Trophoblast cell (in vitro differentiated cells and primary cell): ENCODE results near the gene POLR2F.
A peak's percentile ranks its signal among the peaks of the same experiment; 100 is the strongest.

Experiments used
- DNase-seq, 2 donors: peaks; one replicate each; pipeline ENCODE4 v3.0.0-alpha.2; 2016
- H2AFZ ChIP-seq: 2 replicates; pipeline ENCODE4 v1.6.1; 2013; ENCODE audit warnings: low read length, moderate library complexity, mild to moderate bottlenecking; ENCODE audit not compliant: insufficient read depth, poor library complexity
- H2AK5ac ChIP-seq: 2 replicates; pipeline ENCODE4 v1.6.1; 2013; ENCODE audit warnings: mild to moderate bottlenecking, low read length
- H2BK120ac ChIP-seq: 2 replicates; pipeline ENCODE4 v1.6.1; 2013; ENCODE audit warnings: low read length, mild to moderate bottlenecking, moderate library complexity; ENCODE audit not compliant: insufficient read depth, poor library complexity
- H2BK12ac ChIP-seq: 2 replicates; pipeline ENCODE4 v1.6.1; 2013; ENCODE audit warnings: mild to moderate bottlenecking, low read length, moderate library complexity
- H2BK5ac ChIP-seq: 2 replicates; pipeline ENCODE4 v1.6.1; 2013; ENCODE audit warnings: low read length, low read depth, moderate library complexity, mild to moderate bottlenecking; ENCODE audit not compliant: poor library complexity
- H3K14ac ChIP-seq: 2 replicates; pipeline ENCODE4 v1.6.1; 2013; ENCODE audit warnings: mild to moderate bottlenecking, low read length
- H3K18ac ChIP-seq: 2 replicates; pipeline ENCODE4 v1.6.1; 2013; ENCODE audit warnings: mild to moderate bottlenecking, low read length
- H3K23ac ChIP-seq: 2 replicates; pipeline ENCODE4 v1.6.1; 2013; ENCODE audit warnings: low read length
- H3K27ac ChIP-seq: 2 replicates; pipeline ENCODE4 v1.5.1; 2013; ENCODE audit warnings: low read depth, mild to moderate bottlenecking, inconsistent platforms, low read length, moderate library complexity
- H3K27me3 ChIP-seq: 2 replicates; pipeline ENCODE4 v1.6.1; 2013; ENCODE audit warnings: inconsistent platforms, mild to moderate bottlenecking, low read length, moderate library complexity; ENCODE audit not compliant: insufficient read depth
- H3K36me3 ChIP-seq, 2 experiments: 1 replicate in 1 of 2; 2 replicates in 1 of 2; pipeline ENCODE4 v1.6.1; 2013; ENCODE audit warnings: low read length in 2 of 2, mild to moderate bottlenecking in 2 of 2, moderate library complexity in 1 of 2; ENCODE audit not compliant: insufficient read depth in 2 of 2, control insufficient read depth in 1 of 2
- H3K4ac ChIP-seq: 2 replicates; pipeline ENCODE4 v1.6.1; 2013; ENCODE audit warnings: low read depth, mild to moderate bottlenecking, low read length, moderate library complexity
- H3K4me1 ChIP-seq, 2 experiments: 1 replicate in 1 of 2; 2 replicates in 1 of 2; pipeline ENCODE4 v1.6.1; 2013; ENCODE audit warnings: low read length in 2 of 2, mild to moderate bottlenecking in 2 of 2, moderate library complexity in 1 of 2; ENCODE audit not compliant: insufficient read depth in 2 of 2, control insufficient read depth in 1 of 2
- H3K4me2 ChIP-seq: 2 replicates; pipeline ENCODE4 v1.6.1; 2013; ENCODE audit warnings: inconsistent platforms, mild to moderate bottlenecking, low read length, moderate library complexity
- H3K4me3 ChIP-seq: 2 replicates; pipeline ENCODE4 v1.5.1; 2013; ENCODE audit warnings: mild to moderate bottlenecking, low read depth, low read length, inconsistent platforms
- H3K79me1 ChIP-seq: one replicate; pipeline ENCODE4 v1.6.1; 2013; ENCODE audit warnings: low read length
- H3K79me2 ChIP-seq: 2 replicates; pipeline ENCODE4 v1.6.1; 2013; ENCODE audit warnings: low read length, mild to moderate bottlenecking; ENCODE audit not compliant: control insufficient read depth, insufficient read depth, poor library complexity
- H3K9ac ChIP-seq: 2 replicates; pipeline ENCODE4 v1.6.1; 2013; ENCODE audit warnings: mild to moderate bottlenecking, low read length
- H3K9me3 ChIP-seq: 2 replicates; pipeline ENCODE4 v1.6.1; 2013; ENCODE audit warnings: low read depth, mild to moderate bottlenecking, control low read depth, inconsistent platforms, low read length; ENCODE audit not compliant: insufficient read depth
- H4K12ac ChIP-seq: 2 replicates; pipeline ENCODE4 v1.6.1; 2013; ENCODE audit warnings: low read depth, mild to moderate bottlenecking, low read length, moderate library complexity
- H4K8ac ChIP-seq: 2 replicates; pipeline ENCODE4 v1.6.1; 2013; ENCODE audit warnings: low read depth, mild to moderate bottlenecking, low read length, moderate library complexity
- H4K91ac ChIP-seq: one replicate; pipeline ENCODE4 v1.6.1; 2013; ENCODE audit warnings: low read depth, mild to moderate bottlenecking, low read length, moderate library complexity
- WGBS: extraction: QIAGEN DNeasy Blood & Tissue Kit; methylation state at CpG from one replicate; pipeline ENCODE4 v1.1.7; 2013; ENCODE audit warnings: missing lambda C conversion rate; ENCODE audit not compliant: insufficient read length, insufficient coverage; ENCODE audit errors: extremely low coverage; 5-methylcytosine and 5-hydroxymethylcytosine counted together

POLR2F gene

GRCh38 chr22:38012604-38013072 is 59.1 kb downstream of the POLR2F start:
- no CpG with 5 or more reads among the region's 7 CpGs for WGBS
- Histone ChIP-seq H4K91ac (no peak overlapping the region), H2BK12ac (no peak overlapping the region), H4K12ac (no peak overlapping the region), H3K4ac (no peak overlapping the region), H3K14ac (no peak overlapping the region), H2BK120ac (no peak overlapping the region), H3K23ac (no peak overlapping the region), H3K4me1 (peaks cover 3 to 5% of the 10 kb centered on the region in 2 experiments), H3K27ac (no peak overlapping the region), H4K8ac (no peak overlapping the region), H2AFZ (no peak overlapping the region), H3K9me3 (no peaks in the 10 kb centered on the region), H3K18ac (no peak overlapping the region), H3K36me3 (no peaks in the 10 kb centered on the region), H2BK5ac (no peak overlapping the region), H3K27me3 (no peaks in the 10 kb centered on the region), H2AK5ac (no peak overlapping the region), H3K79me1 (no peaks in the 10 kb centered on the region), H3K79me2 (no peaks in the 10 kb centered on the region), H3K4me2 (no peak overlapping the region), H3K4me3 (no peak overlapping the region), H3K9ac (no peak overlapping the region)
- DNase-seq: no peak

- Histone ChIP-seq H3K79me2 (no peaks in the 10 kb centered on the region), H4K8ac (no peak overlapping the region), H3K18ac (no peak overlapping the region), H3K4me3 (no peak overlapping the region), H4K91ac (no peak overlapping the region), H2BK120ac (no peak overlapping the region), H2AK5ac (no peak overlapping the region), H3K36me3 (no peaks in the 10 kb centered on the region), H4K12ac (no peak overlapping the region), H3K27ac (no peak overlapping the region), H2BK5ac (no peak overlapping the region), H3K79me1 (no peaks in the 10 kb centered on the region), H3K23ac (no peak overlapping the region), H3K14ac (no peak overlapping the region), H3K4me1 (peaks cover 2 to 3% of the 10 kb centered on the region in 2 experiments), H2BK12ac (no peak overlapping the region), H3K27me3 (no peaks in the 10 kb centered on the region), H2AFZ (no peak overlapping the region), H3K9me3 (no peaks in the 10 kb centered on the region), H3K9ac (no peak overlapping the region), H3K4me2 (no peak overlapping the region), H3K4ac (no peak overlapping the region)
- no peak for DNase-seq
- no CpG with 5 or more reads among the region's 1 CpG for WGBS
Measured at GRCh38 chr22:38014083-38014482, 60.6 kb downstream of the POLR2F start.

GRCh38 chr22:38016182-38017151 is 63.0 kb downstream of the POLR2F start:
- H3K4me2 ChIP-seq: no peak overlapping the region
- H3K4me3 ChIP-seq: no peak overlapping the region
- no peak overlapping the region for H3K18ac ChIP-seq
- H3K36me3 ChIP-seq: no peaks in the 10 kb centered on the region
- no peak overlapping the region for H2BK5ac ChIP-seq
- H3K14ac ChIP-seq: no peak overlapping the region
- no peak overlapping the region for H4K12ac ChIP-seq
- H2BK120ac ChIP-seq: no peak overlapping the region
- H4K91ac ChIP-seq: no peak overlapping the region
- no peaks in the 10 kb centered on the region for H3K27me3 ChIP-seq
- H3K23ac ChIP-seq: no peak overlapping the region
- no peak overlapping the region for H3K27ac ChIP-seq
- H3K9me3 ChIP-seq: peaks cover 2% of the 10 kb centered on the region
- H4K8ac ChIP-seq: peak overlapping the region; percentile 34
- no peak overlapping the region for H2AFZ ChIP-seq
- peak in 1 of 2 donors; percentile 39 for DNase-seq
- no peak overlapping the region for H2BK12ac ChIP-seq
- WGBS: no CpG with 5 or more reads among the region's 33 CpGs
- H3K9ac ChIP-seq: no peak overlapping the region
- H3K79me1 ChIP-seq: no peaks in the 10 kb centered on the region
- no peaks in the 10 kb centered on the region for H3K79me2 ChIP-seq
- no peak overlapping the region for H3K4ac ChIP-seq
- H2AK5ac ChIP-seq: no peak overlapping the region
- peaks cover 0 to 3% of the 10 kb centered on the region in 2 experiments for H3K4me1 ChIP-seq

- Histone ChIP-seq H3K14ac (no peak overlapping the region), H2AK5ac (no peak overlapping the region), H4K8ac (no peak overlapping the region), H3K27ac (no peak overlapping the region), H3K9me3 (peaks cover 2% of the 10 kb centered on the region), H3K4me1 (peaks cover 0 to 3% of the 10 kb centered on the region in 2 experiments), H3K4me3 (no peak overlapping the region), H2BK5ac (no peak overlapping the region), H2BK120ac (no peak overlapping the region), H3K4me2 (no peak overlapping the region), H4K12ac (no peak overlapping the region), H4K91ac (no peak overlapping the region), H3K36me3 (no peaks in the 10 kb centered on the region), H2BK12ac (no peak overlapping the region), H3K79me2 (no peaks in the 10 kb centered on the region), H3K18ac (no peak overlapping the region), H3K4ac (no peak overlapping the region), H3K79me1 (no peaks in the 10 kb centered on the region), H3K9ac (no peak overlapping the region), H2AFZ (no peak overlapping the region), H3K27me3 (no peaks in the 10 kb centered on the region), H3K23ac (no peak overlapping the region)
- no CpG with 5 or more reads among the region's 7 CpGs for WGBS
- DNase-seq: peak in 1 of 2 donors; percentile 8
Measured at GRCh38 chr22:38017272-38017920, 63.9 kb downstream of the POLR2F start.
